ENCODE results near the gene USP24.

- TF ChIP-seq POLR2A (IDR thresholded peaks at IDR 0.05) (no peak), CTCF (IDR thresholded peaks at IDR 0.05) (no peak)
These were observed 196.8 kb downstream of the USP24 start for GRCh38 chr1:55018395-55018794.

Data from uterus (tissue), 2 donors.